Naive B cell (primary cell): ENCODE results near the gene SEMA3F. TPM values are rescaled to one million over a fixed set of nuclear protein-coding genes. Genes with fewer than 3 reads are reported as not detected.

ENCODE experiments used
- ATAC-seq, 2 donors: fragments of 150-1000 bp; cut with Tn5 transposase; 2 replicates each; pipeline ENCODE4 v1.10.0; 2021; ENCODE audit warnings: low read depth in 2 of 2, mild to moderate bottlenecking in 2 of 2, moderate library complexity in 2 of 2
- DNase-seq: peaks from one replicate; pipeline ENCODE4 v3.0.0; 2022
- H3K27ac Mint-ChIP-seq, 6 donors: one replicate each; pipeline ENCODE4 v1.8.0; 2020 to 2022; ENCODE audit warnings: mild to moderate bottlenecking in 6 of 6, mixed read lengths in 6 of 6, moderate library complexity in 5 of 6, inconsistent platforms in 2 of 6
- H3K27me3 Mint-ChIP-seq, 3 donors: one replicate each; pipeline ENCODE4 v1.8.0; 2021 to 2022; ENCODE audit warnings: mixed read lengths in 3 of 3, mild to moderate bottlenecking in 1 of 3
- H3K36me3 Mint-ChIP-seq, 2 donors: one replicate each; pipeline ENCODE4 v1.8.0; 2020 to 2022; ENCODE audit warnings: mixed read lengths in 2 of 2, inconsistent platforms in 1 of 2, mild to moderate bottlenecking in 1 of 2
- H3K4me1 Mint-ChIP-seq, 3 donors: one replicate each; pipeline ENCODE4 v1.8.0; 2020 to 2022; ENCODE audit warnings: mixed read lengths in 3 of 3, inconsistent platforms in 1 of 3, mild to moderate bottlenecking in 1 of 3, moderate library complexity in 1 of 3
- H3K4me3 Mint-ChIP-seq, 8 donors: one replicate each; pipeline ENCODE4 v1.8.0; 2020 to 2022; ENCODE audit warnings: mild to moderate bottlenecking in 8 of 8, mixed read lengths in 8 of 8, moderate library complexity in 8 of 8, inconsistent platforms in 2 of 8
- H3K9me3 Mint-ChIP-seq, 7 donors: one replicate each; pipeline ENCODE4 v1.8.0; 2020 to 2022; ENCODE audit warnings: mixed read lengths in 7 of 7, mild to moderate bottlenecking in 5 of 7, inconsistent platforms in 2 of 7, moderate library complexity in 1 of 7
- polyA plus RNA-seq, 6 donors: library from polyadenylated mRNA; unstranded; fragments of 300-500 nt; fragmentation: Illumina TruSeq; gene quantifications; one replicate each; pipeline ENCODE4 v1.2.3, GENCODE V29; 2021; ENCODE audit warnings: low read depth in 6 of 6

The SEMA3F gene
- polyA plus RNA-seq, 6 donors from 2014 or later = not detected

DNA sequence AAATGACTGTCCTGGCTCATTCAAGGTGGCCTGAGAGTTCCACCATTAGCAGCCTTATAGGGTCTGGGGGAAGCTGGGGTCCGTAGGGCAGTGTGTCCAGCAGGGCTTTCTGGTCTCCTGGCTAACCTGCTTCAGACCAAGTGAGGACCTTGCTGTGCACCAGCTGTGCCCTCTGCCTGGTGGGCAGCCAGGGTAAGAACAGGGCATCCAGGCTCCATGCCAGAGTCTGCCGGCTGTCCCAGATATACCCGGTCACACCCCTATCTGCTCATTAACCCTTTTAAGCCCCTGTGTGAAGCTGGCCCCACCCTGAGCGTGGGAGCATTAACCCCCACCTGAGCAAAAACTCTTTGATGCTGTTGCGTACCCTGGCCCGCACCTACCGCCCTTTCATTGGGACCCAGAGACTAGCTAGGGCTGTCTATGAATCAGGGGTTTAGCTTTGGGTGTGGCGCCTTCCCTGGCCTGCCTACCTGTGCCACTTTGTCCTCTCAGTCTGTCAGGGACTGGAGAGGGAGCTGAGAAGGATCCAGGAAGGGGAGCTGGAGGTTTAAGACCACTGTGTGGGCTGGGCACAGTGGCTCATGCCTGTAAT lies 17.6 kb downstream of the SEMA3F start:
- H3K36me3 Mint-ChIP-seq = no peaks in the 10 kb centered on the region
- H3K27me3 Mint-ChIP-seq = peaks cover 0 to 18% (median 0%) of the 10 kb centered on the region in 3 donors
- H3K27ac Mint-ChIP-seq = no peak overlapping the region
- no peaks in the 10 kb centered on the region for H3K9me3 Mint-ChIP-seq
- ATAC-seq (no peak), DNase-seq (no peak)
- H3K4me3 Mint-ChIP-seq = no peak overlapping the region
- H3K4me1 Mint-ChIP-seq = peaks cover 0 to 5% (median 3%) of the 10 kb centered on the region in 3 donors

DNA sequence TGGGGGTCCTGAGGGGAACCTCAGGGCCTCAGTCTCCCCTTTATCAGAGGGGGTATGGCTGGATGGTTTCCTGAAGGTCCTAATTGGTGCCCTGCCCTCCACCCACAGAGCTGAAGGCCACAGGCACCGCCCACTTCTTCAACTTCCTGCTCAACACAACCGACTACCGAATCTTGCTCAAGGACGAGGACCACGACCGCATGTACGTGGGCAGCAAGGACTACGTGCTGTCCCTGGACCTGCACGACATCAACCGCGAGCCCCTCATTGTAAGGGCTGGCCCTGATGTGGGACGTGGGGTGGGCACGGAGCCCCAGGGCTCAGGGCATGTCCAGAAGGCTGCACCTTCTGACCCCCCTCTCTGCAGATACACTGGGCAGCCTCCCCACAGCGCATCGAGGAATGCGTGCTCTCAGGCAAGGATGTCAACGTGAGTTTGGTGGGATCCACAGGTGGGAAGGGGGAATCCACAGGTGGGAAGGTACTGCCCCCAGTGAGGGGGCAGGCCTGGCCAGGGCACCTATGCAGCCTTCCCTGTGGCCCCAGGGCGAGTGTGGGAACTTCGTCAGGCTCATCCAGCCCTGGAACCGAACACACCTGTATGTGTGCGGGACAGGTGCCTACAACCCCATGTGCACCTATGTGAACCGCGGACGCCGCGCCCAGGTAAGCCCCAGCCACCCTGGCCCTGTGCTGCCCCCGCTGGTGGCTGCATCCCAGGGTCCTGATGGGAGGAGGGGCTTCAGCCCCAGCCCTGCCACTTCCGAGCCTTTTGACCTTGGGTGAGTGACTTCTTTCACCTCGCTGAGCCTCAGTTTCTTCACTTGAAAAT lies 18.8 kb downstream of the SEMA3F start:
- Mint-ChIP-seq H3K4me1 (peaks cover 0 to 5% (median 3%) of the 10 kb centered on the region in 3 donors), H3K36me3 (no peaks in the 10 kb centered on the region), H3K27ac (no peak overlapping the region), H3K9me3 (no peaks in the 10 kb centered on the region), H3K27me3 (peaks cover 0 to 9% (median 0%) of the 10 kb centered on the region in 3 donors), H3K4me3 (no peak overlapping the region)
- ATAC-seq (no peak), DNase-seq (no peak)

DNA sequence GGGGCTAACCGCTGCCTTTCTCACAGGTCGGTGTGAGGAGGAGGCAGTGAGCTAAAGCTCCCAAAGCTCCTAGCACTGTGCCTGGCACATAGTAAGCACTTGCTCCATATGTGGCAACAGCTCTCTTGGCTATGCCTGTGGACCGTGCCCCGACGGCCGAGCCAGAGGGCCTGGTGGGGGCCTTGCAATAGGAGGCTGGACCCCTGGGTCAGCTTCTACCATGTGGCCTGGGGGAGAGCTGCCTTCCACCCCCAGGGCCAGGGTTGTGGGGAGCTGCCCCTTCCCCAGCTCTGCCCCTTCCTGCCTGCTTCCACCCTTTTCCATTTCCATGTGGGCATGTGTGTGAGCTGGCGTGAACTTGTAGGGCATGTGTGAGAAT lies 19.4 kb downstream of the SEMA3F start:
- DNase-seq = no peak
- no peak overlapping the region for H3K27ac Mint-ChIP-seq
- H3K9me3 Mint-ChIP-seq = no peaks in the 10 kb centered on the region
- peaks cover 0 to 5% (median 3%) of the 10 kb centered on the region in 3 donors for H3K4me1 Mint-ChIP-seq
- H3K27me3 Mint-ChIP-seq = peaks cover 0 to 9% (median 0%) of the 10 kb centered on the region in 3 donors
- ATAC-seq = no peak
- H3K4me3 Mint-ChIP-seq = no peak overlapping the region
- no peaks in the 10 kb centered on the region for H3K36me3 Mint-ChIP-seq

- no peaks in the 10 kb centered on the region for H3K36me3 Mint-ChIP-seq
- no peak overlapping the region for H3K4me3 Mint-ChIP-seq
- ATAC-seq (no peak), DNase-seq (no peak)
- no peaks in the 10 kb centered on the region for H3K9me3 Mint-ChIP-seq
- H3K27ac Mint-ChIP-seq = no peak overlapping the region
- H3K4me1 Mint-ChIP-seq = peaks cover 0 to 5% (median 3%) of the 10 kb centered on the region in 3 donors
- H3K27me3 Mint-ChIP-seq = peaks cover 0 to 4% (median 0%) of the 10 kb centered on the region in 3 donors
Observed at GRCh38 chr3:50174947-50175524, 19.9 kb downstream of the SEMA3F start.

- no peaks in the 10 kb centered on the region for H3K36me3 Mint-ChIP-seq
- ATAC-seq = no peak
- no peaks in the 10 kb centered on the region for H3K9me3 Mint-ChIP-seq
- no peak for DNase-seq
- peaks cover 0 to 5% (median 0%) of the 10 kb centered on the region in 3 donors for H3K27me3 Mint-ChIP-seq
- no peak overlapping the region for H3K4me3 Mint-ChIP-seq
- peak overlapping the region in 1 of 6 donors; percentile 41 for H3K27ac Mint-ChIP-seq
- H3K4me1 Mint-ChIP-seq = peaks cover 0 to 3% (median 0%) of the 10 kb centered on the region in 3 donors
Observed at GRCh38 chr3:50177346-50177745, 22.2 kb downstream of the SEMA3F start.

DNA sequence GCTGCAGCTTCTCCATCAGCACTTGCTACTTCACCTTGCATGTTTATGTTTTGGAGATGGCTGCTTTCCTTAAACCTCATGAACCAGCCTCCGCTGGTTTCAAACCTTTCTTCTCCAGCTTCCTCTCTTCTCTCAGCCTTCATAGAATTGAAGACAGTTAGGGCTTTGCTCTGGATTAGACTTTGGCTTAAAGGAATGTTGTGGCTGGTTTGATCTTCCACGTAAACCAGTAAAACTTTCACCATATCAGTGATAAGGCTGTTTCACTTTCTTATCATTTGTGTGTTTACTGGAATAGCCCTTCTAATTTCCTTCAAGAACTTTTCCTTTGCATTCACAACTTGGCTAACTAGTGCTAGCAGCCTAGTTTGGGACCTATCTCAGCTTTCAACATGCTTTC lies 24.6 kb downstream of the SEMA3F start:
- Mint-ChIP-seq H3K27me3 (peaks cover 0 to 21% (median 10%) of the 10 kb centered on the region in 3 donors), H3K9me3 (no peaks in the 10 kb centered on the region), H3K4me1 (no peaks in the 10 kb centered on the region), H3K36me3 (no peaks in the 10 kb centered on the region), H3K27ac (peak overlapping the region in 1 of 6 donors; percentile 69), H3K4me3 (no peak overlapping the region)
- DNase-seq = no peak
- ATAC-seq = no peak

- H3K27me3 Mint-ChIP-seq = peaks cover 0 to 21% (median 10%) of the 10 kb centered on the region in 3 donors
Observed at GRCh38 chr3:50181985-50182384, 26.9 kb downstream of the SEMA3F start.

DNA sequence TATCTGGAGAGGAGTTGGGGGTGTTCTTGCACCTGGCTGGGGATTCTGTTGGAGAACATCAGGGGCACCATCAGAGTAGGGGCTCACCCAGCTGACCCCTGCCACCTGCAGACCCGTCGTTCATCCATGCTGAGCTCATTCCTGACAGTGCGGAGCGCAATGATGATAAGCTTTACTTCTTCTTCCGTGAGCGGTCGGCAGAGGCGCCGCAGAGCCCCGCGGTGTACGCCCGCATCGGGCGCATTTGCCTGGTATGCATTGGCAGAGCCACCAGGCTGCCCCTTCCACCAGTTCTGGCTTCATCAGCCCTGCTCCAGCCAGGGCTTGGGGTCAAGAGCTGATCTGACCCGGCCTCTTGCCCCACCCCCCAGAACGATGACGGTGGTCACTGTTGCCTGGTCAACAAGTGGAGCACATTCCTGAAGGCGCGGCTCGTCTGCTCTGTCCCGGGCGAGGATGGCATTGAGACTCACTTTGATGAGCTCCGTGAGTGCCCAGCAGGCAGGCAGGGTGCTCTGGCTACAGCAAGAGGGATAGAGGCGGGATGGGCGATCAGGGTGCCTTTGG lies 27.5 kb downstream of the SEMA3F start:
- DNase-seq (no peak), ATAC-seq (no peak)
- Mint-ChIP-seq H3K9me3 (no peaks in the 10 kb centered on the region), H3K36me3 (no peaks in the 10 kb centered on the region), H3K27ac (no peak overlapping the region), H3K4me1 (no peaks in the 10 kb centered on the region), H3K4me3 (no peak overlapping the region), H3K27me3 (peaks cover 0 to 21% (median 10%) of the 10 kb centered on the region in 3 donors)

More at GRCh38 chr3:50181985-50182384, 26.9 kb downstream of the SEMA3F start:
- H3K27ac Mint-ChIP-seq = no peak overlapping the region
- no peak for ATAC-seq
- no peaks in the 10 kb centered on the region for H3K9me3 Mint-ChIP-seq
- H3K36me3 Mint-ChIP-seq = no peaks in the 10 kb centered on the region
- no peak overlapping the region for H3K4me3 Mint-ChIP-seq
- no peak for DNase-seq
- no peaks in the 10 kb centered on the region for H3K4me1 Mint-ChIP-seq

GRCh38 chr3:50183755-50184154 lies 28.6 kb downstream of the SEMA3F start:
- peaks cover 0 to 21% (median 10%) of the 10 kb centered on the region in 3 donors for H3K27me3 Mint-ChIP-seq
- no peaks in the 10 kb centered on the region for H3K36me3 Mint-ChIP-seq
- H3K4me1 Mint-ChIP-seq = no peaks in the 10 kb centered on the region
- H3K9me3 Mint-ChIP-seq = no peaks in the 10 kb centered on the region
- no peak for DNase-seq
- H3K27ac Mint-ChIP-seq = no peak overlapping the region
- H3K4me3 Mint-ChIP-seq = no peak overlapping the region
- no peak for ATAC-seq

DNA sequence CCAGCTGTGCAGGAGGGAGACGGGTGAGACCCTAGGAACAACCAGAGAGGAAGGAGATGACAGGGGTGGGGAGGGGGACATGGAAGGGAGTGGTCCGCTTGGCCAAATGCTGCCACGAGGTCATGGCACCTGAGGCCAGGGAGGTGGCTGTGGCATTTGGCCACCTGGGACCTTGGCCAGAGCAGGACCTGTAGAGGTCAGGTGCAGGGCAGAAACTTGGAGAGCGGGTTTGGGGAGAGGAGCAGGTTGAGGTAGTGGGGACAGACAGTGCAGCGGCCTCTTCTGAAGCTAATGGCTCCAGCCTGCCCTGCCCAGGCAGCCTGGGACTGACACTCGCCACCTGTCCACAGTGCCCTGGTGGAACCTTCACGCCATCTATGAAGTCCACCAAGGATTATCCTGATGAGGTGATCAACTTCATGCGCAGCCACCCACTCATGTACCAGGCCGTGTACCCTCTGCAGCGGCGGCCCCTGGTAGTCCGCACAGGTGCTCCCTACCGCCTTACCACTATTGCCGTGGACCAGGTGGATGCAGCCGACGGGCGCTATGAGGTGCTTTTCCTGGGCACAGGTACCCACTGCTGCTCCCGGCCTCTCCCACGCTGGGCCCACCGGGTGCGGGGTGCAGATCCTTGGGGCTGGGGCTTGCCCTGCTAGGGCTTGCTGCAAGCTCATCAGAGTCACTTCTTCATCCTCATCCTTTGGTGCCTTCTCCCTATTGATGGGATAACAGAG lies 29.3 kb downstream of the SEMA3F start:
- ATAC-seq (no peak), DNase-seq (no peak)
- no peak overlapping the region for H3K27ac Mint-ChIP-seq
- H3K36me3 Mint-ChIP-seq = no peaks in the 10 kb centered on the region
- no peaks in the 10 kb centered on the region for H3K4me1 Mint-ChIP-seq
- no peak overlapping the region for H3K4me3 Mint-ChIP-seq
- no peaks in the 10 kb centered on the region for H3K9me3 Mint-ChIP-seq
- peaks cover 0 to 21% (median 10%) of the 10 kb centered on the region in 3 donors for H3K27me3 Mint-ChIP-seq

DNA sequence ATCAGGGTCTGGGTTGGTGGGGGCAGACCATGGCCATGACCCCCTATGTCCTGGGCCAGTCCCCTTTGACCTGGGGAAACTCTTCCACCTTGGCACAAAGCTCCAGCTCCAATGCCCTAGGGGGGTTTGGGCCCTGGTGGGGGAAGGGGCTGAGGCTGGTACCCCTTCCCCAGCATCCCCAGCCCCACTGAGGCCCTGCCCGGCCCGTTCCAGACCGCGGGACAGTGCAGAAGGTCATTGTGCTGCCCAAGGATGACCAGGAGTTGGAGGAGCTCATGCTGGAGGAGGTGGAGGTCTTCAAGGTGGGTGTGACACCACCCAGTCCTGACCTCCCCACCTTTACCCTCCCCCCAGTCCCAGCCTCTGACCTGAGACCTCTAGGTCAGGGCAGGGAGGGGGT lies 30.1 kb downstream of the SEMA3F start:
- DNase-seq = no peak
- no peak overlapping the region for H3K27ac Mint-ChIP-seq
- no peak for ATAC-seq

GRCh38 chr3:50186096-50186495 lies 31.0 kb downstream of the SEMA3F start:
- H3K9me3 Mint-ChIP-seq = no peaks in the 10 kb centered on the region
- H3K36me3 Mint-ChIP-seq = no peaks in the 10 kb centered on the region
- H3K4me3 Mint-ChIP-seq = no peak overlapping the region
- no peaks in the 10 kb centered on the region for H3K4me1 Mint-ChIP-seq
- no peak for ATAC-seq
- H3K27ac Mint-ChIP-seq = no peak overlapping the region
- DNase-seq = no peak
- peaks cover 0 to 23% (median 10%) of the 10 kb centered on the region in 3 donors for H3K27me3 Mint-ChIP-seq

More for the DNA sequence above, 30.1 kb downstream of the SEMA3F start:
- H3K36me3 Mint-ChIP-seq = no peaks in the 10 kb centered on the region
- H3K27me3 Mint-ChIP-seq = peaks cover 0 to 21% (median 10%) of the 10 kb centered on the region in 3 donors
- no peaks in the 10 kb centered on the region for H3K9me3 Mint-ChIP-seq
- no peaks in the 10 kb centered on the region for H3K4me1 Mint-ChIP-seq
- no peak overlapping the region for H3K4me3 Mint-ChIP-seq

GRCh38 chr3:50187750-50188149 lies 32.6 kb downstream of the SEMA3F start:
- DNase-seq (no peak), ATAC-seq (no peak)
- H3K36me3 Mint-ChIP-seq = no peaks in the 10 kb centered on the region
- H3K9me3 Mint-ChIP-seq = no peaks in the 10 kb centered on the region
- H3K4me1 Mint-ChIP-seq = peaks cover 0 to 2% (median 0%) of the 10 kb centered on the region in 3 donors
- H3K27me3 Mint-ChIP-seq = peaks cover 4 to 23% (median 10%) of the 10 kb centered on the region in 3 donors
- no peak overlapping the region for H3K4me3 Mint-ChIP-seq
- no peak overlapping the region for H3K27ac Mint-ChIP-seq
